Thyroid gland (tissue), 4 donors: Measurements from ENCODE around the gene ZNF138. TPM values are rescaled to one million over a fixed set of nuclear protein-coding genes. Genes with fewer than 3 reads are reported as not detected.

Experiments used
- DNase-seq, 2 donors: peaks; one replicate each; pipeline ENCODE4 v3.0.0-alpha.2; 2019
- H3K27ac ChIP-seq, 3 donors: fragments of 200-600 bp; sonication (generic); 1 replicate in 2 of 3; 2 replicates in 1 of 3; pipeline ENCODE4 v1.5.1; 2016 to 2019; ENCODE audit warnings: mild to moderate bottlenecking in 1 of 3, moderate library complexity in 1 of 3
- H3K27me3 ChIP-seq: fragments of 200-600 bp; sonication (generic); one replicate; pipeline ENCODE4 v1.5.1; 2019
- H3K36me3 ChIP-seq, 2 donors: fragments of 200-600 bp; sonication (generic); one replicate each; pipeline ENCODE4 v1.5.1; 2016 to 2019
- H3K4me1 ChIP-seq, 2 donors: fragments of 200-600 bp; sonication (generic); one replicate each; pipeline ENCODE4 v1.5.1; 2017 to 2019
- H3K4me3 ChIP-seq, 3 donors: fragments of 200-600 bp; sonication (generic); replicated peaks in 1 of 3; 1 replicate in 2 of 3; 2 replicates in 1 of 3; pipeline ENCODE4 v1.5.1; 2016; ENCODE audit warnings: mild to moderate bottlenecking in 1 of 3
- H3K9me3 ChIP-seq: fragments of 200-600 bp; sonication (generic); one replicate; pipeline ENCODE4 v1.5.1; 2017
- CTCF ChIP-seq, 6 experiments: fragments of 200-600 bp in 3 of 6; fragments of 450-650 bp in 3 of 6; sonication (generic) in 3 of 6; IDR thresholded peaks; one replicate each; pipeline ENCODE4 v1.5.1; 2016 to 2019; ENCODE audit warnings: antibody characterized with exemption in 6 of 6, mild to moderate bottlenecking in 2 of 6, inconsistent platforms in 1 of 6, moderate library complexity in 1 of 6
- POLR2A ChIP-seq, 2 donors: fragments of 450-650 bp; IDR thresholded peaks; one replicate each; pipeline ENCODE4 v1.6.1; 2017; ENCODE audit warnings: antibody characterized with exemption in 2 of 2, mild to moderate bottlenecking in 2 of 2, moderate library complexity in 1 of 2
- WGBS, 2 donors: methylation state at CpG; one replicate each; pipeline ENCODE4 v1.1.5; 2017; 5-methylcytosine and 5-hydroxymethylcytosine counted together
- intact Hi-C: fragments of 100-400 bp; cut with DNase I; formaldehyde crosslinking; loops from one replicate; pipeline ENCODE4 v1.15.1; 2023
- total RNA-seq, 4 donors: library from RNA; depleted of rRNA; stranded (reverse); fragments of >200 nt; gene quantifications; one replicate each; pipeline ENCODE4 v1.2.3, GENCODE V29; 2016

ZNF138 gene
- total RNA-seq = 10 to 100 TPM; 13.3 to 30.5 (median 21.8) TPM

GRCh38 chr7:64794171-64794844, at the start of gene ZNF138:
Gene ZNF138, plus strand, starts transcription at chr7:64794428. Its CDS starts 141 bp downstream, at chr7:64794569.
- WGBS, 2 donors = 0% methylated on average over 29 to 30 of the region's 32 CpGs
- peak within 1 kb of the TSS; percentile 57 to 93 (median 83) for H3K4me3 ChIP-seq
- DNase-seq = peak; percentile 97 to 98

GRCh38 chr7:64744680-64745079, 49.5 kb upstream of the ZNF138 start:
- no peaks in the 10 kb centered on the region for H3K27me3 ChIP-seq
- no peaks in the 10 kb centered on the region for H3K4me1 ChIP-seq
- no peaks in the 10 kb centered on the region for H3K36me3 ChIP-seq
- WGBS, 2 donors = 90 to 94% methylated on average over 4 of the region's 4 CpGs
- H3K9me3 ChIP-seq = no peaks in the 10 kb centered on the region
- intact Hi-C loops = no loop called here
- TF ChIP-seq POLR2A (IDR thresholded peaks at IDR 0.05) = no peak
- TF ChIP-seq CTCF (IDR thresholded peaks at IDR 0.05) = no peak
- H3K27ac ChIP-seq = no peak overlapping the region
- H3K4me3 ChIP-seq = no peak overlapping the region
- no peak for DNase-seq

More at GRCh38 chr7:64794171-64794844, at the start of gene ZNF138:
- Histone ChIP-seq H3K9me3 (no peaks in the 10 kb centered on the region), H3K27me3 (no peaks in the 10 kb centered on the region), H3K4me1 (peaks cover 0 to 5% of the 10 kb centered on the region in 2 donors), H3K27ac (peak within 1 kb of the TSS; percentile 3 to 73 (median 62)), H3K36me3 (no peaks in the 10 kb centered on the region)
- peak in 3 of 6 experiments; percentile 17 to 35 (median 31) for TF ChIP-seq CTCF (IDR thresholded peaks at IDR 0.05)
- peak in 1 of 2 donors; percentile 76 for TF ChIP-seq POLR2A (IDR thresholded peaks at IDR 0.05)
- intact Hi-C loops = loop anchor here (10.0 kb wide), 1 partner anchor 90 kb away; no protein-coding TSS in a partner anchor

GRCh38 chr7:64747802-64748201, 46.4 kb upstream of the ZNF138 start:
- no peak overlapping the region for H3K4me3 ChIP-seq
- no peak overlapping the region for H3K27ac ChIP-seq
- no peaks in the 10 kb centered on the region for H3K9me3 ChIP-seq
- no peaks in the 10 kb centered on the region for H3K27me3 ChIP-seq
- no peak for TF ChIP-seq POLR2A (IDR thresholded peaks at IDR 0.05)
- TF ChIP-seq CTCF (IDR thresholded peaks at IDR 0.05) = no peak
- DNase-seq = no peak
- H3K36me3 ChIP-seq = no peaks in the 10 kb centered on the region
- no peaks in the 10 kb centered on the region for H3K4me1 ChIP-seq
- intact Hi-C loops = no loop called here

GRCh38 chr7:64753032-64753431, 41.2 kb upstream of the ZNF138 start:
- Histone ChIP-seq H3K27ac (no peak overlapping the region), H3K36me3 (no peaks in the 10 kb centered on the region), H3K4me1 (no peaks in the 10 kb centered on the region), H3K27me3 (no peaks in the 10 kb centered on the region), H3K9me3 (no peaks in the 10 kb centered on the region), H3K4me3 (no peak overlapping the region)
- TF ChIP-seq POLR2A (IDR thresholded peaks at IDR 0.05) (no peak), CTCF (IDR thresholded peaks at IDR 0.05) (no peak)
- DNase-seq = no peak
- 85 to 89% methylated on average over 2 of the region's 2 CpGs for WGBS, 2 donors
- intact Hi-C loops = no loop called here

- Histone ChIP-seq H3K9me3 (no peaks in the 10 kb centered on the region), H3K27me3 (no peaks in the 10 kb centered on the region), H3K27ac (no peak overlapping the region), H3K4me1 (no peaks in the 10 kb centered on the region), H3K36me3 (no peaks in the 10 kb centered on the region), H3K4me3 (no peak overlapping the region)
- WGBS, 2 donors = 90 to 97% methylated on average over 3 of the region's 3 CpGs
- no peak for TF ChIP-seq POLR2A (IDR thresholded peaks at IDR 0.05)
- no peak for TF ChIP-seq CTCF (IDR thresholded peaks at IDR 0.05)
- DNase-seq = no peak
- intact Hi-C loops = no loop called here
Observed at GRCh38 chr7:64755865-64756264, 38.4 kb upstream of the ZNF138 start.
